ENCODE results near the gene SLC25A47.
A peak's percentile ranks its signal among the peaks of the same experiment; 100 is the strongest.

SLC25A47 gene

GRCh38 chr14:100298551-100299237, 24.4 kb upstream of the SLC25A47 start:
- TF ChIP-seq CTCF (IDR thresholded peaks at IDR 0.05): no peak
- Histone ChIP-seq H3K27ac (peak overlapping the region; percentile 66 to 78), H3K27me3 (no peaks in the 10 kb centered on the region), H3K4me3 (no peak overlapping the region), H3K36me3 (peaks cover 0 to 9% (median 0%) of the 10 kb centered on the region in 3 donors), H3K9me3 (no peaks in the 10 kb centered on the region), H3K4me1 (peaks cover 0 to 27% (median 20%) of the 10 kb centered on the region in 4 donors)
- intact Hi-C loops (cut with DNase I; ENCODE audit: low total_unique reads): no loop called here
- DNase-seq: peak in 1 of 2 donors; percentile 63

- DNase-seq: no peak
- H3K36me3 ChIP-seq: peaks cover 0 to 9% (median 0%) of the 10 kb centered on the region in 3 donors
- H3K27me3 ChIP-seq: no peaks in the 10 kb centered on the region
- no peaks in the 10 kb centered on the region for H3K9me3 ChIP-seq
- H3K4me3 ChIP-seq: no peak overlapping the region
- no peak overlapping the region for H3K27ac ChIP-seq
- no peak for TF ChIP-seq CTCF (IDR thresholded peaks at IDR 0.05)
- peaks cover 0 to 32% (median 22%) of the 10 kb centered on the region in 4 donors for H3K4me1 ChIP-seq
- intact Hi-C loops (cut with DNase I; ENCODE audit: low total_unique reads): no loop called here
Measured at GRCh38 chr14:100299238-100299560, 23.9 kb upstream of the SLC25A47 start.

GRCh38 chr14:100302616-100303015, 20.5 kb upstream of the SLC25A47 start:
- H3K4me1 ChIP-seq: peaks cover 0 to 43% (median 33%) of the 10 kb centered on the region in 4 donors
- H3K36me3 ChIP-seq: peaks cover 0 to 9% (median 0%) of the 10 kb centered on the region in 3 donors
- no peak overlapping the region for H3K27ac ChIP-seq
- DNase-seq: no peak
- no peak for TF ChIP-seq CTCF (IDR thresholded peaks at IDR 0.05)
- H3K4me3 ChIP-seq: no peak overlapping the region
- no peaks in the 10 kb centered on the region for H3K9me3 ChIP-seq
- intact Hi-C loops (cut with DNase I; ENCODE audit: low total_unique reads): no loop called here
- no peaks in the 10 kb centered on the region for H3K27me3 ChIP-seq

GRCh38 chr14:100303179-100303578, 20.0 kb upstream of the SLC25A47 start:
- TF ChIP-seq CTCF (IDR thresholded peaks at IDR 0.05): peak; percentile 31 to 33
- peaks cover 0 to 9% (median 0%) of the 10 kb centered on the region in 3 donors for H3K36me3 ChIP-seq
- intact Hi-C loops (cut with DNase I; ENCODE audit: low total_unique reads): no loop called here
- no peak for DNase-seq
- H3K27ac ChIP-seq: no peak overlapping the region
- H3K9me3 ChIP-seq: no peaks in the 10 kb centered on the region
- peaks cover 0 to 41% (median 30%) of the 10 kb centered on the region in 4 donors for H3K4me1 ChIP-seq
- H3K27me3 ChIP-seq: no peaks in the 10 kb centered on the region
- H3K4me3 ChIP-seq: no peak overlapping the region

- DNase-seq: no peak
- no peaks in the 10 kb centered on the region for H3K27me3 ChIP-seq
- H3K4me1 ChIP-seq: peaks cover 0 to 41% (median 27%) of the 10 kb centered on the region in 4 donors
- TF ChIP-seq CTCF (IDR thresholded peaks at IDR 0.05): no peak
- no peak overlapping the region for H3K4me3 ChIP-seq
- H3K36me3 ChIP-seq: peaks cover 0 to 4% (median 0%) of the 10 kb centered on the region in 3 donors
- intact Hi-C loops (cut with DNase I; ENCODE audit: low total_unique reads): no loop called here
- H3K9me3 ChIP-seq: no peaks in the 10 kb centered on the region
- no peak overlapping the region for H3K27ac ChIP-seq
Measured at GRCh38 chr14:100303925-100304324, 19.2 kb upstream of the SLC25A47 start.
